OCI-LY1 (cell line): ENCODE measurements around the gene SEC61A2.

Experiments
- H2AFZ ChIP-seq: fragments of 200-600 bp; sonication (generic), shearing (Covaris generic); 2 replicates; pipeline ENCODE4 v1.6.0; 2014; ENCODE audit warnings: antibody characterized with exemption, mild to moderate bottlenecking, low read length
- H3F3A ChIP-seq: fragments of 200-600 bp; sonication (generic), shearing (Covaris generic); 2 replicates; pipeline ENCODE4 v1.6.0; 2014; ENCODE audit warnings: mild to moderate bottlenecking, antibody characterized with exemption, low read length, moderate library complexity; ENCODE audit not compliant: insufficient read depth
- H3K27ac ChIP-seq: fragments of 200-600 bp; sonication (generic); 2 replicates; pipeline ENCODE4 v1.5.1; 2014; ENCODE audit warnings: low read length, mixed run types, mild to moderate bottlenecking, low read depth; ENCODE audit not compliant: poor library complexity, severe bottlenecking
- H3K27me3 ChIP-seq: fragments of 200-600 bp; sonication (generic); 2 replicates; pipeline ENCODE4 v1.6.0; 2014; ENCODE audit warnings: antibody characterized with exemption, mild to moderate bottlenecking, low read length, moderate library complexity; ENCODE audit not compliant: insufficient read depth
- H3K36me3 ChIP-seq: fragments of 200-600 bp; sonication (generic); 2 replicates; pipeline ENCODE4 v1.6.1; 2014; ENCODE audit warnings: mild to moderate bottlenecking, antibody characterized with exemption, low read length, moderate library complexity, mixed read lengths; ENCODE audit not compliant: insufficient read depth
- H3K4me1 ChIP-seq: fragments of 200-600 bp; sonication (generic); 2 replicates; pipeline ENCODE4 v1.5.1; 2014; ENCODE audit warnings: mild to moderate bottlenecking, low read length, moderate library complexity; ENCODE audit not compliant: insufficient read depth, severe bottlenecking
- H3K4me2 ChIP-seq: fragments of 200-600 bp; sonication (generic), shearing (Covaris generic); 2 replicates; pipeline ENCODE4 v1.6.1; 2014; ENCODE audit warnings: low read length
- H3K4me3 ChIP-seq: fragments of 200-600 bp; sonication (generic); 2 replicates; pipeline ENCODE4 v1.5.1; 2014; ENCODE audit warnings: low read length, low read depth, mild to moderate bottlenecking, mixed read lengths; ENCODE audit not compliant: poor library complexity, severe bottlenecking
- H3K79me2 ChIP-seq: fragments of 200-600 bp; shearing (Covaris generic); 2 replicates; pipeline ENCODE4 v1.6.1; 2016; ENCODE audit warnings: mixed run types, low read length, mixed read lengths; ENCODE audit not compliant: insufficient read depth
- H3K9ac ChIP-seq: fragments of 200-600 bp; sonication (generic), shearing (Covaris generic); 2 replicates; pipeline ENCODE4 v1.6.1; 2014; ENCODE audit warnings: mild to moderate bottlenecking, low read length, mixed read lengths
- H3K9me2 ChIP-seq: fragments of 200-600 bp; sonication (generic), shearing (Covaris generic); 2 replicates; pipeline ENCODE4 v1.6.1; 2014; ENCODE audit warnings: low read depth, mild to moderate bottlenecking, low read length, mixed read lengths
- H3K9me3 ChIP-seq: fragments of 200-600 bp; shearing (Covaris generic); 2 replicates; pipeline ENCODE4 v1.6.1; 2014; ENCODE audit warnings: low read length, mixed read lengths
- H4K20me1 ChIP-seq: fragments of 200-600 bp; sonication (generic), shearing (Covaris generic); 2 replicates; pipeline ENCODE4 v1.6.0; 2016; ENCODE audit warnings: mild to moderate bottlenecking, low read length; ENCODE audit not compliant: insufficient read depth
- CTCF ChIP-seq: fragments of 200-600 bp; sonication (generic), shearing (Covaris generic); IDR thresholded peaks from 2 replicates; pipeline ENCODE4 v1.5.1; 2017; ENCODE audit warnings: mild to moderate bottlenecking, antibody characterized with exemption, low read length, moderate library complexity, mixed read lengths
- EZH2 ChIP-seq: fragments of 200-600 bp; sonication (generic), shearing (Covaris generic); IDR thresholded peaks from 2 replicates; pipeline ENCODE4 v1.8.0; 2017; ENCODE audit warnings: borderline replicate concordance, mixed run types, mild to moderate bottlenecking, antibody characterized with exemption, low read length, moderate library complexity, mixed read lengths

SEC61A2 gene

DNA sequence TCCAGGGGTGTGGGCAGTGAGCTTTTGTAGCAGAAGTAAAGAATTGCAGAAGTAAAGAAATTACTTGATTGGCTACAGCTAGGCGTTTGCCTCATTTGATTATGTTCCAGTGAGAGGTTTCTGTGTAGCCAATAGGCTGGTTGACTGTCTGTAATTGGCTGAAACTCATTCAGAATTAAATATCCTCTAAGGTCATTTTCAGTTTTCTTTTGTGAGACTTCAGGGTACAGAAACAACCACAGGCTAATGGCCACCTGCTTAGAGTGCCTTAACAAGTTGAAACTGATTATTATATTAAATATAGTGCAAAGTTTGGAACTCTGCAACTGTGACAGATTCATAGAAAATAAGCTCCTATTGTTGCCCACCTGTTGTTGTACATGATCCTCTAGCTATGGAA lies 10.6 kb downstream of the SEC61A2 start:
- H3K4me2 ChIP-seq = no peak overlapping the region
- no peaks in the 10 kb centered on the region for H3K4me1 ChIP-seq
- no peaks in the 10 kb centered on the region for H3K79me2 ChIP-seq
- no peaks in the 10 kb centered on the region for H3K9me2 ChIP-seq
- H3F3A ChIP-seq = no peaks in the 10 kb centered on the region
- no peaks in the 10 kb centered on the region for H3K9me3 ChIP-seq
- H3K4me3 ChIP-seq = no peak overlapping the region
- H3K9ac ChIP-seq = no peak overlapping the region
- H3K27ac ChIP-seq = no peak overlapping the region
- TF ChIP-seq CTCF = no peak
- TF ChIP-seq EZH2 = no peak
- H3K27me3 ChIP-seq = no peaks in the 10 kb centered on the region
- no peaks in the 10 kb centered on the region for H4K20me1 ChIP-seq
- peaks cover 71% of the 10 kb centered on the region for H3K36me3 ChIP-seq
- H2AFZ ChIP-seq = no peak overlapping the region

GRCh38 chr10:12144538-12144937 lies 15.1 kb downstream of the SEC61A2 start:
- no peaks in the 10 kb centered on the region for H3K27me3 ChIP-seq
- H3K79me2 ChIP-seq = no peaks in the 10 kb centered on the region
- no peak overlapping the region for H3K9ac ChIP-seq
- TF ChIP-seq CTCF (no peak), EZH2 (no peak)
- no peak overlapping the region for H3K27ac ChIP-seq
- H3K4me1 ChIP-seq = no peaks in the 10 kb centered on the region
- no peak overlapping the region for H2AFZ ChIP-seq
- H3K4me3 ChIP-seq = no peak overlapping the region
- no peaks in the 10 kb centered on the region for H3K9me2 ChIP-seq
- H3K9me3 ChIP-seq = no peaks in the 10 kb centered on the region
- no peak overlapping the region for H3K4me2 ChIP-seq
- no peaks in the 10 kb centered on the region for H4K20me1 ChIP-seq
- no peaks in the 10 kb centered on the region for H3F3A ChIP-seq
- peaks cover 52% of the 10 kb centered on the region for H3K36me3 ChIP-seq

- H3K9me2 ChIP-seq = no peaks in the 10 kb centered on the region
- H3K9ac ChIP-seq = no peak overlapping the region
- no peak overlapping the region for H3K4me2 ChIP-seq
- H3F3A ChIP-seq = no peaks in the 10 kb centered on the region
- no peak overlapping the region for H2AFZ ChIP-seq
- TF ChIP-seq CTCF (no peak), EZH2 (no peak)
- H3K27ac ChIP-seq = no peak overlapping the region
- H3K9me3 ChIP-seq = no peaks in the 10 kb centered on the region
- H3K79me2 ChIP-seq = no peaks in the 10 kb centered on the region
- peaks cover 31% of the 10 kb centered on the region for H3K36me3 ChIP-seq
- H3K27me3 ChIP-seq = no peaks in the 10 kb centered on the region
- no peaks in the 10 kb centered on the region for H4K20me1 ChIP-seq
- H3K4me3 ChIP-seq = no peak overlapping the region
- no peaks in the 10 kb centered on the region for H3K4me1 ChIP-seq
These were observed 20.7 kb downstream of the SEC61A2 start for GRCh38 chr10:12150163-12150562.
